Measurements from ENCODE around the gene XPR1.

The XPR1 gene

DNA sequence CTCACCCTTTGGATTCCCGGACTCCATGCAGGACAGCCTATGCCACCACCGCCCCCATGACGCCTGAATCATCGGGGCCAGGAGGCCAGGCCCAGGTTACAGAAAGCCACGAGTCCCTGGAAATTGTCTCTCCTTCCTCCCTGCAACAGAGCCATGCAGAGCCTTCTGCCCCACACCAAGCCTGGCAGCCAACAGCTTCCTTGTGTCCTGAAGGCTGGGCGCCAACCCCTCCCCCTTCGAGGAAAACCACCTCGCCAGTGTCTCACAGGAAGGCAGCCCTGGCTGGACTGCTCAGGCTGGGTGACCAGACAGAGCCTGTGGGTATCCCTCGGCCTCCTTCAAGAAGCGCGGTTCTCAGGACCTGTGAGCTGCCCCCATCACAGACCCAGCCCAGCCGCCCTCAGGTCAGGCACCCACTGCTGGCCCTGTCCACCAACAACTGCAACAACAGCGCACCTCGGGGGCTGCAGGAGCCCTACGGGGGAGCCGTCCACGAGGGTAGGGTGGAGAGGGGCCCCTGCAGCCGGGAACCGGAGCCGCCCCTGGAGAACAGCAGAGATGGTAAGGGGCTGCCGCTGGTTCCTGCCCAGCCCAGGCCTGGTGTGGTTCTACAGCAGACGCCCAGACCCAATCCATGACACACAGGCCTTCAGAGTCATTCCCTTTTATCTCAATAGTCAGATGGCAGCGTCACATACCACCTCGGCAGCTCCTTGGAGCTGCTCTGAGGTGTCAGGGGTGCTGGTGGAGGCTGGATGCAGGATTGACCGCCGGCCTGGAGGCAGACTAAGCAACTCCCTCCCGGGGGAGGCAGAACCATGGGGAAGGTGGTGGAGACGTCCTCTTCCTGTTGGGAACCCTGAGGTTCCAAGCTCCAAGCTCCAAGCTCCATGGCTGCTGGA, 304.5 kb downstream of the XPR1 start:
- no peak for DNase-seq

DNA sequence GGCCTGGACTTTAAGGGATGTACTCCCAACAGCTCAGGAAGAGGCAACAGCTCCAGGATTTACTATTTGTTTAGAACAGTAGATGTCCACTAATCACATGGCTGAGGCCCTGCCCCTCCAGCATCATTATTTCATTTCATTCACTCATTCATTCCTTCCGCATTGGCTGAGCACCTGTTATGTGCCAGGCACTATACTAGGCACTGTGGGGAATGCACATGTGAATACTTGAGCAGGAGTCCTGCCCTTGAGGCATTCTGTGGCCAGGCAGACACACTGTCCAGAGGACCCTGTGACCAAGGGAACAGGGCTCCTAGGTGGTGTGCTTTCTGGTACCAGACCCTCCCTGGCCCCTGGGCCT, 305.2 kb downstream of the XPR1 start:
- no peak for DNase-seq

DNA sequence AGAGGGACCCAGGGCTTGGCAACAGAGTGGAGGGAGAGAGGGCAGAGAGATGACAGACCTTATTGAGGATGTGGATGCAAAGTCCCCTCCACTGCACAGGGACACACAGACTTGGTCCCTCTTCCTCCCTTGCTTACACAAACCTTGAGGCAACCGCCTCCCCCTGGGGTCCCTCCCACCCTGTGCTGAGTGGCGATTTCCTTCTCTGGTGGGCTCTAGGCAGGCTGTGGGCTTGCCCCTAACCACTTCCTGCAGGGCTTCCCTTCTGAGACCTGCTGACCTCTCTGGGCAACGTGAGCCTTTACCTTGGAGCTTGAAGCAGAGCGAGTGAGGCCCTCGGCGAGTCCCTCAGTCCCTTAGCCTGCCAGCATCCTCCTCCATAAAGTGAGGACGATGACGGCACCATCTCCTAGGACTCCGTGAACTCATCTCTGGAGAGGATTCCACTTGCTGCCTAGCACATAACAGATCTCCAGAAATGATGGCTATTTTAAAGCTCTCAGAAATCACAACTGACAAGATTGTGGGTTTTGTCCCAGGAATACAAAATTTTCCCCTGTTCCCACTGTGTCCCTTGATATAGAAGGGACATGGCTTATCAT, 305.9 kb downstream of the XPR1 start:
- DNase-seq, result no peak

DNA sequence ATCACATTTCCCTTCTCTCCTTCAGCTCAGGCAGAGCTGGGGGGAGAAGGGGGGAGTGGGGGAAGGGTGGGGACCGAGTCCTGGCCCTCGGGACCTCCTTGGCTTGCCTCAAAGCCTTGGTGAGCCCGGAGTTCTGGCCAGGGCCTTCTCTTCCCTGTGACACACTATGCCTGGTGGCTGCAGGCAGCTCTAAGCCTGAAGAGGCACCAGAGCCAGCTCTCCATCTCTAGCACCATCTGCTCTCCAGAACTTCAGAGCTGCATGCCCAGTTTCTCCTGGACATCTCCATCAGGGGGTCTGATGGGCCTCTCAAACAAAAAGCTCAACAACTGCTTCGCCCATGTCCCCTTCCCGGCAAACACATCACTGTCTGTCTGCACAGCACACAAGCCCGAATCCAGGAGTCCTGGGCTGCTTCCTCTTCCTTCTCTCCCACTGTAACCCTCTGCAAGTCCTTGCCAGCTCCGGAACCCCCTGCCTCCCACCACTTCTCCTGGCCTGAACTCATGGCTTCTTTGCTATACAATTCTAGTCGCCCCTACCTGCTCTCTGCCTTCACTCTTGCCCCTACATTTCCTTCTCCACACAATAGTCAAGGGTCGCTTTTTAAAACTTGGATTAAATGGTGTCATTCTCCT, 307.4 kb downstream of the XPR1 start:
- DNase-seq, result no peak

DNA sequence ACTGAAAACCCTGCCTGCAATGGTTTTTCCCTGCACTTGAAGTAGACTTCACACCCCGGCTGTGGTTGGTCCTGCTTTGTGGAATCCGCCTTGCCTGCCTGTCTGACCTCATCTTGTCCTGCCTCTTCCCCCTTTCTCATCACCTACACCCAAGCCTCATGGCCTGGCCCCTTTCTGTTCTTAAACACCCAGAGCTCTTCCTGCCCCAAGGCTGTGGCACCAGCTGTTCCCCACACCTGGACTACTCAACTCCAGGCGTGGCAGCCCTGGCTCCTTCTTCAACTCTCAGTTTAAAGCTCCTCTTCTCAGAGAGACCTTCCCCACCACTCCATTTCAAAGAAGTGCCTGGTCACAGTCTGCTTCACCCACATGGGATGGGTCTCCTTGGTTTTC, 307.9 kb downstream of the XPR1 start:
- peak; percentile 31 for DNase-seq

Measured in DMS79 (cell line).